Endothelial cell of umbilical vein (primary cell): ENCODE results near the gene CLEC20A. TPM values are rescaled to one million over a fixed set of nuclear protein-coding genes. Genes with fewer than 3 reads are reported as not detected.

ENCODE experiments used
- BruUV-seq: library from RNA; stranded (reverse); fragments of 400-500 nt; replicated peaks from 2 replicates; lab custom pipeline; 2021; lab: Mats Ljungman, UMichigan
- CTCF ChIA-PET: fragments of 300-600, 350-600 bp; sonication (Branson Sonifier 250); formaldehyde crosslinking; loops from one replicate; lab custom pipeline; 2021; ENCODE audit warnings: antibody characterized with exemption, inconsistent platforms; lab: Charles Lee
- POLR2A ChIA-PET: fragments of 300-600, 350-600 bp; sonication (Branson Sonifier 250); formaldehyde crosslinking; loops from one replicate; lab custom pipeline; 2021; ENCODE audit warnings: antibody characterized with exemption, inconsistent platforms; lab: Charles Lee
- DNase-seq: peaks from one replicate; pipeline ENCODE4 v3.0.0-alpha.2; 2011; ENCODE audit warnings: low read depth, low spot score
- FAIRE-seq: peaks from 2 replicates; lab custom pipeline; 2011; peaks lifted over from hg19 to GRCh38; lab: Jason Lieb, UNC
- H2AFZ ChIP-seq: 2 replicates; pipeline ENCODE4 v1.6.0; 2012; ENCODE audit warnings: low read depth, low read length, control low read depth, inconsistent platforms
- H3K27ac ChIP-seq: 2 replicates; pipeline ENCODE4 v1.5.1; 2011; ENCODE audit warnings: low read depth, mild to moderate bottlenecking, control low read depth, low read length, moderate library complexity; ENCODE audit not compliant: insufficient read depth
- H3K27me3 ChIP-seq, 2 experiments: 2 replicates each; pipeline versions ENCODE4 v1.6.0 to v1.6.1; 2011; ENCODE audit warnings: low read length in 2 of 2, mixed read lengths in 1 of 2; ENCODE audit not compliant: control insufficient read depth in 2 of 2, insufficient read depth in 2 of 2
- H3K36me3 ChIP-seq, 2 experiments: 2 replicates in 1 of 2; 3 replicates in 1 of 2; pipeline ENCODE4 v1.5.1; 2011; ENCODE audit warnings: low read length in 2 of 2, mild to moderate bottlenecking in 1 of 2, moderate library complexity in 1 of 2; ENCODE audit not compliant: control insufficient read depth in 2 of 2, insufficient read depth in 2 of 2; ENCODE audit errors: extremely low read depth in 1 of 2
- H3K4me1 ChIP-seq: 3 replicates; pipeline ENCODE4 v1.5.1; 2011; ENCODE audit warnings: mild to moderate bottlenecking, low read length; ENCODE audit not compliant: control insufficient read depth, insufficient read depth; ENCODE audit errors: extremely low read depth
- H3K4me2 ChIP-seq: 2 replicates; pipeline ENCODE4 v1.6.1; 2011; ENCODE audit warnings: low read length, control low read depth, mixed read lengths; ENCODE audit not compliant: insufficient read depth
- H3K4me3 ChIP-seq, 3 experiments: fragments of 200-600 bp in 1 of 3; sonication (generic), shearing (Covaris generic) in 1 of 3; replicated peaks in 1 of 3; 2 replicates each; pipeline ENCODE4 v1.5.1; 2011 to 2016; ENCODE audit warnings: control low read depth in 3 of 3, low read length in 3 of 3, mild to moderate bottlenecking in 2 of 3, inconsistent platforms in 1 of 3, low read depth in 1 of 3, moderate library complexity in 1 of 3; ENCODE audit not compliant: insufficient read depth in 1 of 3
- H3K79me2 ChIP-seq: 2 replicates; pipeline ENCODE4 v1.6.0; 2012; ENCODE audit warnings: low read length, inconsistent platforms; ENCODE audit not compliant: control insufficient read depth, insufficient read depth
- H3K9ac ChIP-seq: replicated peaks from 2 replicates; pipeline ENCODE3; 2011; ENCODE audit warnings: low read length, control low read depth; ENCODE audit not compliant: insufficient read depth; ENCODE audit errors: extremely low read depth
- H3K9me1 ChIP-seq: replicated peaks from 3 replicates; pipeline ENCODE4 v1.6.0; 2011; ENCODE audit warnings: mild to moderate bottlenecking, low read length; ENCODE audit not compliant: control insufficient read depth, insufficient read depth; ENCODE audit errors: extremely low read depth
- H3K9me3 ChIP-seq: replicated peaks from 2 replicates; pipeline ENCODE4 v1.5.1; 2012; ENCODE audit warnings: low read length, inconsistent platforms; ENCODE audit not compliant: control insufficient read depth, insufficient read depth
- H4K20me1 ChIP-seq: replicated peaks from 2 replicates; pipeline ENCODE3; 2011; ENCODE audit warnings: mild to moderate bottlenecking, low read length; ENCODE audit not compliant: control insufficient read depth, insufficient read depth; ENCODE audit errors: extremely low read depth
- EZH2 ChIP-seq: IDR thresholded peaks from 2 replicates; pipeline ENCODE4 v1.6.1; 2012; ENCODE audit warnings: borderline replicate concordance, low read depth, mild to moderate bottlenecking, moderate library complexity, low read length, inconsistent platforms; ENCODE audit not compliant: severe bottlenecking
- JUN ChIP-seq: IDR thresholded peaks from 2 replicates; pipeline ENCODE4 v1.6.1; 2011; ENCODE audit warnings: borderline replicate concordance, low read depth; ENCODE audit not compliant: insufficient read length, insufficient read depth
- MYC ChIP-seq: IDR thresholded peaks from one replicate; pipeline ENCODE4 v1.6.1; 2011; ENCODE audit warnings: mild to moderate bottlenecking, low read depth, low read length
- POLR2AphosphoS5 ChIP-seq: IDR thresholded peaks from 2 replicates; pipeline ENCODE4 v1.6.1; 2012; ENCODE audit warnings: low read depth, mild to moderate bottlenecking, control low read depth, low read length, moderate library complexity; ENCODE audit not compliant: insufficient read depth
- dilution Hi-C: fragments of 300-500 bp; cut with MboI; formaldehyde crosslinking; loops from one replicate; pipeline ENCODE4 v1.15.0; 2019; ENCODE audit warnings: low sequenced_read_pairs; ENCODE audit not compliant: extremely low pct_ligation_motif_present
- intact Hi-C: fragments of 100-400 bp; cut with micrococcal nuclease; formaldehyde crosslinking; loops from one replicate; pipeline ENCODE4 v1.10.0; 2022
- polyA plus RNA-seq, 4 experiments: library from polyadenylated mRNA; depleted of rRNA in 3 of 4; stranded (reverse) in 3 of 4; unstranded in 1 of 4; fragments of >200 nt; gene quantifications; 2 replicates each; pipeline versions ENCODE4 v1.2.1 to v1.2.3, GENCODE V29; 2011 to 2012; ENCODE audit warnings: missing spikeins in 1 of 4
- total RNA-seq: library from RNA; stranded (reverse); gene quantifications from 2 replicates; pipeline ENCODE4 v1.2.3, GENCODE V29; 2021
- TF ChIP-seq, protein P1 (sequence below), 2 donors: IDR thresholded peaks; 1 replicate in 1 of 2; 2 replicates in 1 of 2; pipeline ENCODE4 v1.5.1; 2011; ENCODE audit warnings: low read length in 2 of 2, mild to moderate bottlenecking in 2 of 2, moderate library complexity in 2 of 2, control low read depth in 1 of 2, inconsistent platforms in 1 of 2, low read depth in 1 of 2; ENCODE audit not compliant: insufficient read depth in 1 of 2; ENCODE audit errors: extremely low read depth in 1 of 2
- TF ChIP-seq, protein P2 (sequence below): IDR thresholded peaks from 2 replicates; pipeline ENCODE4 v1.6.1; 2011; ENCODE audit not compliant: insufficient read depth, insufficient read length

Gene CLEC20A
- total and polyA plus RNA-seq, 2 donors (not counting 3 experiments of a cell fraction or from before 2014, with no cell fraction given), result not detected

DNA sequence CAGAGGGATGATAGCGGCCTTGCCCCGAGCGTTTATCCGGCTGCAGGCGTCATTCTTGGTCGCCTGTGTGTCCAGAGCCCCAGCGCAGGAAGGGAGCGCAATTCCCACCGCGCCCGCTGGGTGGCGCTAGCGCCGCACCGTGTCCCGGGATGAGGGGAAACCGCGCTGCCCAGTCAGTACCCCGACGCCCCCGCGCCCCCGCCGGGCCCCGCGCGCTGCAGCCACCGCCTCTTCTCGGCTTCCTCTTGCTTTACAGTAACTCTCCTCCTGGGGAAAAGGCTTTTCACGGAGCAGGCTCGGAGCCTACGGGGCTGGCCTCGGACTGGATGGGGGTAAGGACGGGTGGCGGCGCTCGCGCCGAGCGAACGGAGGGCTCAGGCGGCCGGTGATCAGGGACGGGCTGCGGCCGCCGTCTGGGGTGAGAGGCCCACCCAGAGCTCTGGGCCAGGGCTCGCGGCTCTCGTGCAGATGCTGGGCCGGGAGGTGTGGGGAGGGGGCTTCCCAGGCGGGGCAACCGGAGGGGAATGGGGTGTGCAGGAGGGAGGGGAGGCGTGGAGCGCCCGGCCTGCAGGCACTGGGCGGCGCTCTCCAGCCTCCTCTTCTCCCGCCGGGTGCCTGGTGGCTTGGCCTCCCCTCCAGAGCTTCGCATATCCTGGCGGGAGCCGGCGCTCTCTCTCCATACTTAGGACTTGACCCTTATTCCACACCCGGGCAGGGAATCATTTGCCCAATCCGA, 46.0 kb upstream of the CLEC20A start:
- CTCF ChIA-PET, result interaction anchor here (0.6 to 14.6 kb wide), 37 partner anchors 10 to 461 kb away, joined by 3 to 349 read pairs (median 4); partner anchors contain the start of gene RALGPS2
- Histone ChIP-seq H3K36me3 (no peaks in the 10 kb centered on the region), H3K27me3 (no peaks in the 10 kb centered on the region), H3K9me3 (no peaks in the 10 kb centered on the region), H3K4me1 (peaks cover 11% of the 10 kb centered on the region), H4K20me1 (no peaks in the 10 kb centered on the region), H3K4me3 (peak overlapping the region; percentile 48 to 77 (median 53)), H3K9me1 (no peaks in the 10 kb centered on the region), H3K4me2 (peak overlapping the region; percentile 66), H3K79me2 (no peaks in the 10 kb centered on the region), H3K27ac (no peak overlapping the region), H3K9ac (peak overlapping the region; percentile 3), H2AFZ (peak overlapping the region; percentile 82)
- peak; percentile 76 for FAIRE-seq
- dilution Hi-C loops, result no loop called here
- BruUV-seq, result no TSS peak
- no peak for TF ChIP-seq JUN
- no peak for TF ChIP-seq MYC
- no peak for TF ChIP-seq EZH2
- TF ChIP-seq, protein P1, sequence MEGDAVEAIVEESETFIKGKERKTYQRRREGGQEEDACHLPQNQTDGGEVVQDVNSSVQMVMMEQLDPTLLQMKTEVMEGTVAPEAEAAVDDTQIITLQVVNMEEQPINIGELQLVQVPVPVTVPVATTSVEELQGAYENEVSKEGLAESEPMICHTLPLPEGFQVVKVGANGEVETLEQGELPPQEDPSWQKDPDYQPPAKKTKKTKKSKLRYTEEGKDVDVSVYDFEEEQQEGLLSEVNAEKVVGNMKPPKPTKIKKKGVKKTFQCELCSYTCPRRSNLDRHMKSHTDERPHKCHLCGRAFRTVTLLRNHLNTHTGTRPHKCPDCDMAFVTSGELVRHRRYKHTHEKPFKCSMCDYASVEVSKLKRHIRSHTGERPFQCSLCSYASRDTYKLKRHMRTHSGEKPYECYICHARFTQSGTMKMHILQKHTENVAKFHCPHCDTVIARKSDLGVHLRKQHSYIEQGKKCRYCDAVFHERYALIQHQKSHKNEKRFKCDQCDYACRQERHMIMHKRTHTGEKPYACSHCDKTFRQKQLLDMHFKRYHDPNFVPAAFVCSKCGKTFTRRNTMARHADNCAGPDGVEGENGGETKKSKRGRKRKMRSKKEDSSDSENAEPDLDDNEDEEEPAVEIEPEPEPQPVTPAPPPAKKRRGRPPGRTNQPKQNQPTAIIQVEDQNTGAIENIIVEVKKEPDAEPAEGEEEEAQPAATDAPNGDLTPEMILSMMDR (IDR thresholded peaks at IDR 0.05; ENCODE audit: extremely low read depth in 1 of 2, insufficient read depth in 1 of 2, low read depth in 1 of 2, low read length in 2 of 2), result peak; percentile 83 to 89
- TF ChIP-seq POLR2AphosphoS5, result no peak
- TF ChIP-seq, protein P2, sequence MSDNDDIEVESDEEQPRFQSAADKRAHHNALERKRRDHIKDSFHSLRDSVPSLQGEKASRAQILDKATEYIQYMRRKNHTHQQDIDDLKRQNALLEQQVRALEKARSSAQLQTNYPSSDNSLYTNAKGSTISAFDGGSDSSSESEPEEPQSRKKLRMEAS, result no peak
- POLR2A ChIA-PET, result interaction anchor here (1.0 kb wide), 1 partner anchor 211 kb away, joined by 3 read pairs; no protein-coding TSS in a partner anchor
- peak; percentile 89 for DNase-seq
- intact Hi-C loops, result loop anchor here (1.0 to 2.0 kb wide), 7 partner anchors 142 to 824 kb away; partner anchors contain the start of gene ANGPTL1
